CD4-positive, alpha-beta memory T cell (primary cell): ENCODE results near the gene HYAL2. TPM values are rescaled to one million over a fixed set of nuclear protein-coding genes. Genes with fewer than 3 reads are reported as not detected.
A peak's percentile ranks its signal among the peaks of the same experiment; 100 is the strongest.

Source experiments
- CTCF ChIA-PET: fragments of 350-600 bp; sonication (Branson Sonifier 250); formaldehyde crosslinking; loops from one replicate; lab custom pipeline; 2021; ENCODE audit warnings: inconsistent platforms; ENCODE audit not compliant: partially characterized antibody; lab: Charles Lee
- POLR2A ChIA-PET: fragments of 350-600 bp; sonication (Branson Sonifier 250); formaldehyde crosslinking; loops from one replicate; lab custom pipeline; 2021; ENCODE audit not compliant: partially characterized antibody; lab: Charles Lee
- DNase-seq, 5 donors: peaks; one replicate each; pipeline versions ENCODE4 v3.0.0 to v3.0.0-alpha.2; 2020 to 2022; ENCODE audit warnings: mixed read lengths in 1 of 5
- H3K27ac ChIP-seq: one replicate; pipeline ENCODE4 v1.7.0; 2013; ENCODE audit warnings: low read depth, low read length
- H3K27me3 ChIP-seq: 2 replicates; pipeline ENCODE4 v1.7.0; 2013; ENCODE audit warnings: mild to moderate bottlenecking, low read length, moderate library complexity; ENCODE audit not compliant: insufficient read depth
- H3K36me3 ChIP-seq: 2 replicates; pipeline ENCODE4 v1.7.0; 2013; ENCODE audit warnings: mild to moderate bottlenecking, low read length, moderate library complexity; ENCODE audit not compliant: insufficient read depth
- H3K4me1 ChIP-seq: 2 replicates; pipeline ENCODE4 v1.7.0; 2013; ENCODE audit warnings: mild to moderate bottlenecking, low read length, moderate library complexity; ENCODE audit not compliant: insufficient read depth
- H3K4me3 ChIP-seq, 2 donors: one replicate each; pipeline ENCODE4 v1.7.0; 2013; ENCODE audit warnings: low read length in 2 of 2, mild to moderate bottlenecking in 1 of 2
- H3K9me3 ChIP-seq, 2 donors: one replicate each; pipeline ENCODE4 v1.7.0; 2013; ENCODE audit warnings: low read length in 2 of 2, control low read depth in 1 of 2; ENCODE audit not compliant: control insufficient read depth in 1 of 2
- H3K27ac Mint-ChIP-seq, 7 donors: one replicate each; pipeline ENCODE4 v1.8.0; 2020 to 2021; ENCODE audit warnings: mixed read lengths in 7 of 7, mild to moderate bottlenecking in 6 of 7, inconsistent platforms in 3 of 7, moderate library complexity in 3 of 7
- H3K27me3 Mint-ChIP-seq, 2 donors: one replicate each; pipeline ENCODE4 v1.8.0; 2020 to 2021; ENCODE audit warnings: mixed read lengths in 2 of 2
- H3K36me3 Mint-ChIP-seq, 2 donors: one replicate each; pipeline ENCODE4 v1.8.0; 2020 to 2021; ENCODE audit warnings: mixed read lengths in 2 of 2, inconsistent platforms in 1 of 2, mild to moderate bottlenecking in 1 of 2
- H3K4me1 Mint-ChIP-seq, 4 donors: one replicate each; pipeline ENCODE4 v1.8.0; 2020 to 2021; ENCODE audit warnings: mixed read lengths in 4 of 4, mild to moderate bottlenecking in 1 of 4
- H3K4me3 Mint-ChIP-seq, 8 donors: one replicate each; pipeline ENCODE4 v1.8.0; 2020 to 2021; ENCODE audit warnings: mixed read lengths in 8 of 8, mild to moderate bottlenecking in 7 of 8, moderate library complexity in 6 of 8, inconsistent platforms in 3 of 8
- H3K9me3 Mint-ChIP-seq, 8 donors: one replicate each; pipeline ENCODE4 v1.8.0; 2020 to 2021; ENCODE audit warnings: mixed read lengths in 8 of 8, mild to moderate bottlenecking in 5 of 8, inconsistent platforms in 3 of 8, moderate library complexity in 1 of 8
- intact Hi-C: fragments of 100-400 bp; cut with micrococcal nuclease; formaldehyde crosslinking; loops from one replicate; pipeline ENCODE4 v1.15.1; 2023
- polyA plus RNA-seq, 2 donors: library from polyadenylated mRNA; unstranded; fragments of 300-500 nt; fragmentation: Illumina TruSeq; gene quantifications; one replicate each; pipeline ENCODE4 v1.2.3, GENCODE V29; 2021
- total RNA-seq, 2 experiments: library from RNA; stranded (reverse); gene quantifications; one replicate each; pipeline ENCODE4 v1.2.3, GENCODE V29; 2021

The HYAL2 gene
- total and polyA plus RNA-seq, 4 experiments from 2014 or later, result 3.7 to 12.3 (median 7.2) TPM

DNA sequence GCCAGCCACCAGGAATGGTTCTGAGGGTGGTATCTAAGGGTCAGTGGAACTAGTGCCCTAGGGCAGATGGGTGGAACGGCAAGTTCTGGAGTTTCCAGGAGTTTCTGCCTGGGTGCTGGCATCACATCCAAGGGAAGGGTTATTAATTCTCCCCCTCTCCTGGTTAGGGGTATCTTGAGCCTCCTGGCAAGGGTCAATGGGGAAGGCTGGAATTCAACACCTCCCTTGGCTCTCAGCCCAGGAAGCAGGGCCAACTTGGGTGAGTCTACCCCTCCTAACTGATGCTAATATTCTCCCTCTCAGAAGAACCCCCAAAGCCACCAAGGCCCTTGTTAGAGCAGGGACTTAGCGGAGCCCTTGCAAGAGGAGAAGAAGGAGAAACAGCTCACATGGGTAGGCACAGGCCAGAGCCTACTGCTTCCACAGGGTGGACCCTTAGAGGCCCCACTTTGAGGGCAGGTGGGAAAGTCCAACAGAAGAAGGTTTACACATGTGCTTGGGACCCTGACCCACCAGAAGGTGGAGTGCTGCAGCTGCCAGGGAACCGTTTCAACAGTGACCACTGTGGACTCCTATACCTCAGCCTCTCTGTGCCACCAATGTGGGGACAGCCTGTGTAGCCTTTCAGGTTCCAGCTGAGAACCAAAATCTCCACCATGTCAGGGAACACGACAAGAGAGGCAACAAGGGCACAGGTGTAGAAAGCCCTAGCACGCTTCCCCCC lies 33.4 kb upstream of the HYAL2 start:
- ChIA-PET CTCF (interaction anchor here (1.2 to 2.3 kb wide), 4 partner anchors 9 to 1035 kb away, joined by 3 to 13 read pairs (median 6); partner anchors contain the start of gene RBM15B), POLR2A (interaction anchor here (1.7 to 23.7 kb wide), 5 partner anchors 7 to 213 kb away, joined by 8 to 595 read pairs (median 12); partner anchors contain the start of genes CYB561D2, HEMK1, HYAL3 and NAA80)
- Histone ChIP-seq H3K27me3 (no peaks in the 10 kb centered on the region), H3K4me3 (no peak overlapping the region), H3K9me3 (no peaks in the 10 kb centered on the region), H3K4me1 (peaks cover 52% of the 10 kb centered on the region), H3K36me3 (peaks cover 34% of the 10 kb centered on the region), H3K27ac (peak overlapping the region; percentile 2)
- peaks cover 6 to 54% of the 10 kb centered on the region in 2 donors for H3K36me3 Mint-ChIP-seq
- no peaks in the 10 kb centered on the region for H3K27me3 Mint-ChIP-seq
- intact Hi-C loops, result no loop called here
- peaks cover 35 to 69% (median 50%) of the 10 kb centered on the region in 4 donors for H3K4me1 Mint-ChIP-seq
- H3K4me3 Mint-ChIP-seq, result peak overlapping the region in 7 of 8 donors; percentile 32 to 100 (median 90)
- peak overlapping the region in 3 of 7 donors; percentile 35 to 97 (median 61) for H3K27ac Mint-ChIP-seq
- DNase-seq, result no peak
- no peaks in the 10 kb centered on the region for H3K9me3 Mint-ChIP-seq

DNA sequence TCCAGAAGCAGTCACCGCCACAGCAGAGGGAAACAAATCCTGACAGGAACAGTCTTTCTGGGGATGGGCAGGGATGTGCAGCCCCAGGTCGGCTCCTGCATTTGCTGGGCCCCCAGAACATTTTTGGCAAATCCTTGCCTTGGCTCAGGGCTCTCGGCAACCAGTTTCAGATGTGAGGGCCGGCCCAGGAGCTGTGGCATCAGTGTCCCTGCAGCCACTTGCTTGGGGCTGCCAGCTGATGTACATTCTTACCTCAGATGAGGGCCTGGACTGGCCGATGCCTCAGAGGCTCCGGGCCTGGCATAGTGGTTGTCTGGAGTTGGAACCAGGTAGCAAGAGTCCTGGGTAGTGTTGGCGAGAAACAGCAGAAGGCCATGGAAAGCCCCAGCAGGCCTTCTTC lies 32.3 kb upstream of the HYAL2 start:
- no peak overlapping the region for H3K27ac ChIP-seq
- peaks cover 34% of the 10 kb centered on the region for H3K36me3 ChIP-seq
- H3K9me3 ChIP-seq, result no peaks in the 10 kb centered on the region
- no peaks in the 10 kb centered on the region for H3K27me3 ChIP-seq
- ChIA-PET POLR2A (interaction anchor here (0.6 to 23.7 kb wide), 3 partner anchors 11 to 1894 kb away, joined by 3 to 595 read pairs (median 5); partner anchors contain the start of genes RASSF1, TUSC2 and ZMYND10), CTCF (interaction anchor here (1.2 kb wide), 1 partner anchor 14 kb away, joined by 4 read pairs; the partner anchor contains the start of gene RASSF1)
- H3K4me1 ChIP-seq, result peaks cover 57% of the 10 kb centered on the region
- DNase-seq, result no peak
- no peak overlapping the region for H3K4me3 ChIP-seq
- H3K4me1 Mint-ChIP-seq, result peaks cover 39 to 79% (median 58%) of the 10 kb centered on the region in 4 donors
- H3K36me3 Mint-ChIP-seq, result peaks cover 6 to 65% of the 10 kb centered on the region in 2 donors
- no peaks in the 10 kb centered on the region for H3K27me3 Mint-ChIP-seq
- H3K9me3 Mint-ChIP-seq, result no peaks in the 10 kb centered on the region
- intact Hi-C loops, result loop anchor here (5.0 kb wide), 1 partner anchor 257 kb away; the partner anchor contains the start of gene CISH
- H3K27ac Mint-ChIP-seq, result peak overlapping the region in 1 of 7 donors; percentile 41
- H3K4me3 Mint-ChIP-seq, result no peak overlapping the region

DNA sequence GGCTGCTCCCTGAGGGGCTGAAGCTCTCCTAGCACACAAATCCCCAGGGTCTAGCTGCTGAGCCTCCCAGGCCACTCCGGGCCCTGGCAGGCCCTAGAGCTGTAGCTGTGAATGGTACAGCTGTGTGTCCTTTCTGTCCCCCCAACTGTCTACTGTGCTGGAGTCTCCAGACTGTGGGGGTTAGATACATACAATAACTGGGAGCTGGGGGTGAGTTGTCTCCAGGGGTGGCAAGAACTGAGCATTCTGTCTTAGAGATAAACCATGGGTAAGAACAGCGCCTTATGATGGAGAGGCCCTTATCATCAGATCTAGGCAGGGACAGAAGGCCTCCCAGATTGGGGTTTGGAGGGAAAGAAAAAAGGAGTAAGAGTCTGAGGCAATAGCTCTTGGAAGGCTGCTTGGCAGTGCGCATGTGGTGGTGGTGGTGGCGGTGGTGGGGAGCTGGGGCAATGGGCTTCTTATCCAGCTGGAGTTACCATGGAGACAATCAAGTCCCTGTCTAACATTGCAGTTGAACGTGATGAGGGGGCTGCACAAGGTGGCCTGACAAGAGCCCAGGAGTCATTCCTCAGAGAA lies 31.7 kb upstream of the HYAL2 start:
- Mint-ChIP-seq H3K36me3 (peaks cover 6 to 64% of the 10 kb centered on the region in 2 donors), H3K9me3 (no peaks in the 10 kb centered on the region), H3K4me3 (no peak overlapping the region), H3K4me1 (peaks cover 36 to 79% (median 57%) of the 10 kb centered on the region in 4 donors), H3K27ac (peak overlapping the region in 1 of 7 donors; percentile 41), H3K27me3 (no peaks in the 10 kb centered on the region)
- no peak overlapping the region for H3K27ac ChIP-seq
- intact Hi-C loops, result loop anchor here (5.0 kb wide), 1 partner anchor 258 kb away; the partner anchor contains the start of gene CISH
- ChIA-PET CTCF (interaction anchor here (1.2 kb wide), 1 partner anchor 14 kb away, joined by 4 read pairs; the partner anchor contains the start of gene RASSF1), POLR2A (interaction anchor here (0.6 to 23.7 kb wide), 4 partner anchors 10 to 1893 kb away, joined by 3 to 595 read pairs (median 4); partner anchors contain the start of genes RASSF1, TUSC2 and ZMYND10)
- H3K4me3 ChIP-seq, result no peak overlapping the region
- H3K36me3 ChIP-seq, result peaks cover 34% of the 10 kb centered on the region
- no peaks in the 10 kb centered on the region for H3K9me3 ChIP-seq
- no peaks in the 10 kb centered on the region for H3K27me3 ChIP-seq
- DNase-seq, result no peak
- H3K4me1 ChIP-seq, result peaks cover 60% of the 10 kb centered on the region

DNA sequence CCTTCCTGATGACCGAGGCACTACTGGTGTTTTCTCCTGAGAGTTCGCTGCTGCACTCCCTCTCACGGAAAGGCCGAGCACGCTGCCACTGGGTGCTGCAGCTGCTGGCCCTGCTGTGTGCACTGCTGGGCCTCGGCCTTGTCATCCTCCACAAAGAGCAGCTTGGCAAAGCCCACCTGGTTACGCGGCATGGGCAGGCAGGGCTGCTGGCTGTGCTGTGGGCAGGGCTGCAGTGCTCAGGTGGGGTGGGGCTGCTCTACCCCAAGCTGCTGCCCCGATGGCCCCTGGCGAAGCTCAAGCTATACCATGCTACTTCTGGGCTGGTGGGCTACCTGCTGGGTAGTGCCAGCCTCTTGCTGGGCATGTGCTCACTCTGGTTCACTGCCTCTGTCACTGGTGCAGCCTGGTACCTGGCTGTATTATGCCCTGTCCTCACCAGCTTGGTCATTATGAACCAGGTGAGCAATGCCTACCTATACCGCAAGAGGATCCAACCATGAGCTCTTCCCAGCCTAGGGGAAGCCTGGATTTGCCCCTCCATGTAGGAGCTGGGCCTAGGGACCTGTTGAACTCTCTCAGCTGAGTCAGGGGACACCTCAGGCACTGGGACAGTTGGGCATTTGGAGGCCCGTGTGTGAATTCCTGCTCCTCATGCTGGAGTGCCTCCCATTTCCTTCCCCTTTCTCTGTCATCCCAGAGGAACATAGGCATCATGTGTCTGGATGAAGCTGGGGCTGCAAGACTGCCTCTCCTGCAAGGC lies 30.9 kb upstream of the HYAL2 start:
- intact Hi-C loops, result loop anchor here (5.0 kb wide), 1 partner anchor 259 kb away; the partner anchor contains the start of gene CISH

DNA sequence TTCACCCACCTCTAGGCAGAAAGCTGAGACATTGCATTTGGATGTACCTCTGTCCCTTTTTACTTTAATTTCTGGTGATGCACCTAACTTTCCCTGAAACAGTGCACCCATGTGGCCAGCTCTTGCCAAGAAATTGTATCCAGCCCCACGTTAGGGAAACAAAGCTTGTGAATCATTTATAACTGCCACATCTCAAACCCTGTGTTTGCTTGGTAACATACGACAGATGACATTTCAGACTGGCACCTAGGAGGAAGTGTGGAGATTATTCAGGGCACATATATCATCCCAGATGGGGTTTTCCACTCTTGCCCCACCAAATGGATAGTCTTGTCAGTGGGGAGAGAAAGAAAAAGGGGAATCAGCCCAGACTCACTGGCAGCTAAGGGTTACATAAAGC lies 30.2 kb upstream of the HYAL2 start:
- H3K36me3 ChIP-seq, result peaks cover 45% of the 10 kb centered on the region
- Mint-ChIP-seq H3K4me1 (peaks cover 33 to 82% (median 58%) of the 10 kb centered on the region in 4 donors), H3K27me3 (no peaks in the 10 kb centered on the region), H3K4me3 (peak overlapping the region in 3 of 8 donors; percentile 18 to 43 (median 27)), H3K27ac (peak overlapping the region in 3 of 7 donors; percentile 23 to 38 (median 25)), H3K9me3 (no peaks in the 10 kb centered on the region), H3K36me3 (peaks cover 6 to 67% of the 10 kb centered on the region in 2 donors)
- H3K9me3 ChIP-seq, result no peaks in the 10 kb centered on the region
- no peak overlapping the region for H3K4me3 ChIP-seq
- no peak overlapping the region for H3K27ac ChIP-seq
- intact Hi-C loops, result loop anchor here (5.0 kb wide), 1 partner anchor 260 kb away; the partner anchor contains the start of gene CISH
- peaks cover 62% of the 10 kb centered on the region for H3K4me1 ChIP-seq
- ChIA-PET CTCF (interaction anchor here (0.7 to 1.4 kb wide), 4 partner anchors 16 to 1148 kb away, joined by 3 to 6 read pairs (median 3); partner anchors contain the start of genes HYAL3, IFRD2 and NAA80), POLR2A (interaction anchor here (0.9 to 23.7 kb wide), 2 partner anchors 12 to 17 kb away, joined by 3 to 595 read pairs; partner anchors contain the start of genes RASSF1, TUSC2 and ZMYND10)
- H3K27me3 ChIP-seq, result no peaks in the 10 kb centered on the region
- DNase-seq, result no peak

More for the DNA sequence above, 30.9 kb upstream of the HYAL2 start:
- peaks cover 62% of the 10 kb centered on the region for H3K4me1 ChIP-seq
- H3K27me3 ChIP-seq, result no peaks in the 10 kb centered on the region
- no peak overlapping the region for H3K27ac ChIP-seq
- ChIA-PET POLR2A (interaction anchor here (0.9 to 23.7 kb wide), 4 partner anchors 11 to 18 kb away, joined by 3 to 595 read pairs (median 4); partner anchors contain the start of genes RASSF1, TUSC2 and ZMYND10), CTCF (interaction anchor here (0.8 to 1.4 kb wide), 4 partner anchors 13 to 1147 kb away, joined by 3 to 6 read pairs (median 4); partner anchors contain the start of genes HYAL3, NAA80 and RASSF1)
- no peaks in the 10 kb centered on the region for H3K9me3 Mint-ChIP-seq
- no peak overlapping the region for H3K4me3 ChIP-seq
- H3K36me3 ChIP-seq, result peaks cover 39% of the 10 kb centered on the region
- peaks cover 37 to 82% (median 61%) of the 10 kb centered on the region in 4 donors for H3K4me1 Mint-ChIP-seq
- H3K27me3 Mint-ChIP-seq, result no peaks in the 10 kb centered on the region
- peaks cover 6 to 65% of the 10 kb centered on the region in 2 donors for H3K36me3 Mint-ChIP-seq
- peak overlapping the region in 2 of 8 donors; percentile 13 to 18 for H3K4me3 Mint-ChIP-seq
- DNase-seq, result no peak
- peak overlapping the region in 2 of 7 donors; percentile 25 to 38 for H3K27ac Mint-ChIP-seq
- H3K9me3 ChIP-seq, result no peaks in the 10 kb centered on the region

DNA sequence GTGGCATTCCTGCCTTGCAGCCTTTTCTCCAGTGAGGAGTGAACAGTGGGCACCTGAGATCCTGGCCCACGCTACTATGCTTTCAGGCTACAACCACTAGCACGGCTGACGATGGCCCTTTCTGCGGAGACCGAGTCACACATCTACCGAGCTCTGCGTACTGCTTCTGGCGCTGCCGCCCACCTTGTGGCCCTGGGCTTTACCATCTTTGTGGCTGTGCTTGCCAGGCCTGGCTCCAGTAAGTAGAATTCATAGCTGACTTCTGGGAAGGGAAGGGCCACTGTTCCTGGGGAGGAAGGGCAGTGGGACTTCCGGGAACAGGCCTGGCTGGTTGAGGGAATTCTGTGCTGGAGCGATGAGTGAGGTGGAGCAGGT lies 28.8 kb upstream of the HYAL2 start:
- no peaks in the 10 kb centered on the region for H3K27me3 ChIP-seq
- H3K27ac ChIP-seq, result peak overlapping the region; percentile 94
- peaks cover 60% of the 10 kb centered on the region for H3K4me1 ChIP-seq
- Mint-ChIP-seq H3K27ac (peak overlapping the region; percentile 96 to 99 (median 99)), H3K9me3 (no peaks in the 10 kb centered on the region), H3K27me3 (no peaks in the 10 kb centered on the region), H3K36me3 (peaks cover 6 to 64% of the 10 kb centered on the region in 2 donors), H3K4me3 (peak overlapping the region; percentile 91 to 99 (median 96)), H3K4me1 (peaks cover 26 to 79% (median 53%) of the 10 kb centered on the region in 4 donors)
- H3K4me3 ChIP-seq, result peak overlapping the region; percentile 66 to 98
- DNase-seq, result no peak
- ChIA-PET POLR2A (interaction anchor here (1.2 to 23.7 kb wide), 11 partner anchors 10 to 262 kb away, joined by 3 to 595 read pairs (median 8); partner anchors contain the start of genes C3orf18, HEMK1, HYAL3 and IFRD2), CTCF (interaction anchor here (1.0 to 2.8 kb wide), 4 partner anchors 10 to 1038 kb away, joined by 3 to 31 read pairs (median 4); no protein-coding TSS in a partner anchor)
- peaks cover 38% of the 10 kb centered on the region for H3K36me3 ChIP-seq
- intact Hi-C loops, result loop anchor here (1.0 to 5.0 kb wide), 3 partner anchors 8 to 261 kb away; partner anchors contain the start of genes CISH and TMEM115
- no peaks in the 10 kb centered on the region for H3K9me3 ChIP-seq
